GM18909 (cell line): Measurements from ENCODE around the gene OR2T11.
"Not testable (repeated sequence)": the region's sequence is repeated elsewhere in the genome, so short reads cannot be mapped to it uniquely, and the experiment has no call there.

Source experiments
- ATAC-seq: cut with Tn5 transposase; IDR thresholded peaks from one replicate; pipeline ENCODE4 v1.9.1; 2021; ENCODE audit warnings: mild to moderate bottlenecking; ENCODE audit not compliant: unreplicated experiment, poor library complexity

Gene OR2T11, protein sequence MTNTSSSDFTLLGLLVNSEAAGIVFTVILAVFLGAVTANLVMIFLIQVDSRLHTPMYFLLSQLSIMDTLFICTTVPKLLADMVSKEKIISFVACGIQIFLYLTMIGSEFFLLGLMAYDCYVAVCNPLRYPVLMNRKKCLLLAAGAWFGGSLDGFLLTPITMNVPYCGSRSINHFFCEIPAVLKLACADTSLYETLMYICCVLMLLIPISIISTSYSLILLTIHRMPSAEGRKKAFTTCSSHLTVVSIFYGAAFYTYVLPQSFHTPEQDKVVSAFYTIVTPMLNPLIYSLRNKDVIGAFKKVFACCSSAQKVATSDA

DNA sequence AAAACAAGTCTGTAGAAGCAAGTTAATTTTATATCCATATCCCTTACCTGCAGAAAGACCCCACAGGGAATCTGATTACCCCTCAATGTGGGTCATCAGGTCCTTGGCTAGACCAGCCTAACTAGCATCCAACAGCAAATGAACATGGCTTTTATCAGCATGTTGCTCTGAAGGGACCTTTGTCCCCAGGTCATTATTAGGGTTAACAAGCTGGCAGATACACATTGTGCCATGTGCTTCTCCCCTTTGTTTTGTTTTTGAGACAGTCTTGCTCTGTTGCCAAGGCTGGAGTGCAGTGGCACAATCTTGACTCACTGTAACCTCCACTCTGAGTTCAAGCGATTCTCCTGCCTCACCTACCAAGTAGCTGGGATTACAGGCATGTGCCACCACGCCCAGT is at the start of gene OR2T11:
Gene OR2T11 (minus strand): TSS at position 101 of the 400 bp plus-strand sequence. CDS start 7,963 bp downstream, outside the sequence.
- not testable (repeated sequence) for ATAC-seq

DNA sequence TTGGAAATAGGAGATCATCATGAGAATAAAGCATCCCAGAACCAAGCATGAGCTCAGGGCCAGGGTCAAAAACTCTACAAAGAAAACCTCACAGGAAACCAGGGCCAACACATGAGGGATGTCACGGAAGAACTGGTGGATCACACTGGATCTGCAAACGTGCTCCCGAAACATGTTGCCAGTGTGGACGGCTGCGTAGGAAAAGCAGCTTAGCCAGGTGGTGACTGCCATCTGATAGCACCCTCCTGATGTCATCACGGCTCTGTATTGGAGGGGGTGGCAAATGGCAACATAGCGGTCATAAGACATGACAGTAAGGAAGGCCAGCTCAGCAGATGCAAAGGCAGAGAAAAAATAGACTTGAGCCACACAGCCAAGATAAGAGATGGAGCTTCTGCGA is 46.8 kb upstream of the OR2T11 start:
- ATAC-seq, result no peak

DNA sequence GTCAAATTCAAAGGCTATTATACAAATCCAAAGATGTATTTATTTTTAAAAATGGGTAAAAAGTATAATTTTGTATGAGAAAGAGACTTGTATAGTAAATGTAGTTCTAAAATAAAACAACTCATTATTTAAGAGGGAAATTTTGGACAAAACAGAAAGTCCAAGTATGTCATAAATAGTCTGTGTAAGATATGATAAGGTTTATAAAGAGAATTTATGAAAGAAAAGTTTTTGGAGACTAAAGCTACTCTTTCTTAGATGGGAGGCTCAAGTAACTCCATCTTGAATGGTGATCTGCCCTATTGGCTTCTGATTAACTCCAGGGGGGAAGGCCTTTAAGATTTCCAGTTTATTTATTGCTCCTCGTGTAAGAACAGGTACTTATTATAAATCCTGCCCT is 35.1 kb upstream of the OR2T11 start:
- no peak for ATAC-seq

DNA sequence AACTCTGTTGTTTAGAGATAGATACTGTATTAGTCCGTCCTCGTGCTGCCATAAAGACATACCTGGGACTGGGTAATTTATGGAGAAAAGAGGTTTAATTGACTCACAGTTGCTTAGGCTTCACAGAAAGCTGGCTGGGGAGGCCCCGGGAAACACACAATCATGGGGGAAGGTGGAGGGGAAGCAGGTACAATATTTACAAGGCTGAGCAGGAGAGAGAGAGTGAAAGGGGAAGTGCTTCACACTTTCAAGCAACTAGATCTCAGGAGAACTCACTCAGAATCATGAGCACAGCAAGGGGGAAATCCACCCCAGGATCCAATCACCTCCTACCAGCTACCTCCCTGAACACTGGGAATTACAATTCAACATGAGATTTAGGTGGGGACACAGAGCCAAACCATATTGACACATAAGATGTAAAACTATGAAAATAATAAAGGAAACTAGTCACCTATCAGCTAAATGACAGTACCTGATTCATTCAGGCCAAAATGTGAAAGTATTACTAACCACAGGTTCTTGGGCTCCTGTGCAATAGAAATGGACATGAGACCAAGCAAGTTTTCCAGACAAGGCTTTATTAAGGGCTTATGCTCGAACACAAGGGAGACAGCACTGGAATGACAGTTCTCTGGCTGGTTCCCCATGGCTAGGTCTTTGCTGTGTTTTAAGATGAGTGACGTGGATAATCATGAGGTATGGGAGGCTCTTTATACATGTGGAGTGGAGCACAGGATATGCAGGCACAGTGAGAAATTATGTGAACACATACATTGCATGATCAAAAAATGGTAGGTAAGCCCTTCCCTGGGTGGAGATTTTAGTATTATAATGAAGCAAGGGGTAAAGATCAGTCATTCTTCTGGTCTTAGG is 28.8 kb upstream of the OR2T11 start:
- ATAC-seq, result peak; percentile 98

DNA sequence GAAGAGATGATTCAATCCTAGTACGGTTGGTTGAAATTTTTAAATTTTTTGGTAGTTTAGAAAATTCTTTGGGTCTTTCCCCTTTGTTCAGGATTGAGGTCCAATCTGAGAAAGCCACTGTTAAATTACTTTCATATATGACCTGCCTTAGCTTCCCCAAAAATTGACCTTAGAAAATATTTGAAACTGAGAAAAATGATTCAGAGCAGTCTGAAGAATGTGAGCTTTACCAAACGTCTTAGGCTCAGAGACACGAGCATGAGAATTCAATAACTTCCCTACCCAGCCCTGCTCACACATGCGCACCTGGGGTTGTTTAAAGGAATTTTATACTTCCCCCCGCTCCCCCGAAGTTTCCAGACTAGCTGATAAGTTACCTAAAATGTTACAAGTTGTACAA is 21.9 kb upstream of the OR2T11 start:
- peak; percentile 40 for ATAC-seq

DNA sequence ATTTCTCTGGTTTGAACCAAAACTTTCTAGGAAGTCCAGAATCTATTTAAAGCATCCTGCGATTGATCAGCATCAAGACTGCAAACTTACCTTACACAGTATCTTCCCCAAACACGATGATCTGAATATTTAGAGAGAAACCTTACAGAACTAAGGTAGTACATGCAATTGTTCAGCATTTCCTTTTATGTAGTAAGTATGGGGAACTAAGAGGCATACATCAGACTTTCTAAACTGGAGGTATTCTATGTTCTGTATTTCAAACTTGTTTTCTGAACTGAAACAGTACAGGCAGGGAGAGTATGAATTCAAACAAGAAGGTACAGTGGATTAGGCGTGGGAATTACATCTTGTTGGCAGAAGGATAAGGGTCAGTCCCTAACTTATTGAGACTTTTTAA is 20.5 kb upstream of the OR2T11 start, which contains the start of gene OR2T27:
Gene OR2T27 (minus strand): TSS at position 175 of the 400 bp plus-strand sequence. CDS start 4,644 bp downstream, outside the sequence.
- ATAC-seq, result peak; percentile 65

DNA sequence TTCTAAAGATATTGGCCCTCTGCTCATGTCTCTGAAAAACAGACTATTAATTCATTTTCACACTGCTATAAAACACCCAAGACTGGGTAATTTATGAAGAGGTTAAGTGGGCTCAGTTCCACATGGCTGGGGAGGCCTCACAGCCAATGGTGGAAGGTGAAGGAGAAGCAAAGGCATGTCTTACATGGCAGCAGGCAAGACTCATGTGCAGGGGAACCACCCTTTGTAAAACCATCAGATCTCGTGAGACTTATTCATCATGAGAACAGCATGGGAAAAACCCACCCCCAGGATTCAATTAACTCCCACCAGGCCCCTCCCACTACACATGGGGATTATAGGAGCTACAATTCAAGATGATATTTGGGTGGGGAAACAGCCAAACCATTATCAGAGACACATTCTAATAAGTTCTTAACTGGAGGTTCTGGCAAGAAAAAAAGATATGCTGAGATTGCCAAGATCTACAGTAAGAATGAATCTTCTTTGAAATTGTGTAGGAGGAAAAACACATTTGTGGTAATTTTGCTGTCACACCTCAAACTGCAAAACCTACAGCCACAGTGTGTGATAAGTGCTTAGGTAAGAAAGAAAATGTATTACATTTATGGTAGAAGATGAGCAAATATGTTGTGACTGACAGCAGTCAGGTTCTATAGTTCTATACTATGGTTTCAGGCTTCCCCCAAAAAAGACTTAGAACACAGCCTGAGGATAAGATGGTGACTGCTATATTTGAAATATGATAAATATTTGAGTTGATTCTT is 14.1 kb upstream of the OR2T11 start:
- ATAC-seq, result not testable (repeated sequence)

DNA sequence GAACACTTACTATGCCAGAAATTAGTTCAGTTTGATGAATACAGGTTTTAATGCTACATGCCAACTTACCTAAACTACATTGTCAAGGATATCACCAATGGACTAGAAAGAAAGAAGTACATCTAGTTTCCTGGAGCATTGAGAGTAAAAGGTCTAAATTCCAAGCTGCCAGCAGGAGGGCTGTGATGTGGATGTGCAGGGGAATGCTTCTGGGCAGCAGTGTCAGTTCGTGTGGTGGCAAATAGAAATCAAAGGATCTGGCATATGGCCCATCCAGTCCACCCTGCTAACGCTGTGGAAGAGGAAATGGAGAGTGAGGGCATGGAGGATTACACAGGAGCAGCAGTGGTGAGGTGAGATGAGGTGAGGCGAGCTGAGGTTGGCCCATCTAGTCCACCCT is 10.3 kb upstream of the OR2T11 start, which contains the start of gene OR2T35:
Gene OR2T35 (minus strand): TSS at position 101 of the 400 bp plus-strand sequence. CDS start 6,020 bp downstream, outside the sequence.
- ATAC-seq, result not testable (repeated sequence)

DNA sequence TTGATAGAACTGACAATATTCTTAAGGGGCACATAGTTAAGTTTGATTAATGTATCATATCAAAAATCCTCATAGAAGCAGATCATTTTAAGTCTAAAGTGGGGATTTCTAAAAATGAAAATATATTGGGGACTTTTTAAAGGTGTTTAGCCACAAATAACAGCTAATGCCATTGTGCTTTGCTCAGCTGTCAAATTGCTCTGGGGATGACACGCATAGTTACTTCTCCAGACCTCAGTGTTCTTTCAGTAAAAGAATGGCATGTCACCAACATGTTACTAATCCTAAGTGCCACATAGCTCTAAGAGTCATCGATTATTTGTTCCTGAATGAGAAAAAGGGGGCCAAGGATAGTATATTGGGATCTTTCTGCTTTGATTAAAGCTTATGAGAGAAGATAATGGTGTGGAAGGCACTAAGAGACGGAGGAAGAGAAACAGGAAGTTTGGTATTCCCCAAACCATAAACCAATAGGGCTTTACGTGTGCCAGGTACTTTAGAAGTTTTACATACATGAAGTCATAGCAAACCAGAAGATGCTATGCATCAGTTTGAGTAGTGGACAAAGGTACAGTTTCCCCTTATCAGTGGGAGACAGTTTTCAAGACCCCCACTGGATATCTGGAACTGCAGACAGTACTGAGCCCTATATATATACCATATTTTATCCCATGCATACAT is 8.2 kb upstream of the OR2T11 start:
- peak; percentile 75 for ATAC-seq

DNA sequence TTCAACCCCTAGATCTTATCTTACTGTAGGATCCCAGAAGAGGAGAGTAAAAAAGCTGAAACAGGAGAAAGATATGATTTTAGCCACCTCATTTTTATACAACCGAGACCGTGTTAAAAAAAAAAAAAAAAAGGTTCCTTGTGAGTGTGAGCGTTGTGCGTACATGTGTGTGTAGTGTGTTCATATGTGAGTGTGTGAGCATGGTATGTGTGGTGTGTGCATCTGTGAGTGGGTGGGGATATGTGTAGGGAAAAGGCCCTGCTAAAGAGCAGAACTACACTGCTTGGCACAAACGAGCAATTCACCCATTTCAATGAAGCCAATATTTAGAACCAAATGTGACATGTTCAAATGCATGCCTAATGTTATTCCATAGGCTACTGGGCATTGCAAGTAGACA is 6.7 kb upstream of the OR2T11 start:
- ATAC-seq, result not testable (repeated sequence)

DNA sequence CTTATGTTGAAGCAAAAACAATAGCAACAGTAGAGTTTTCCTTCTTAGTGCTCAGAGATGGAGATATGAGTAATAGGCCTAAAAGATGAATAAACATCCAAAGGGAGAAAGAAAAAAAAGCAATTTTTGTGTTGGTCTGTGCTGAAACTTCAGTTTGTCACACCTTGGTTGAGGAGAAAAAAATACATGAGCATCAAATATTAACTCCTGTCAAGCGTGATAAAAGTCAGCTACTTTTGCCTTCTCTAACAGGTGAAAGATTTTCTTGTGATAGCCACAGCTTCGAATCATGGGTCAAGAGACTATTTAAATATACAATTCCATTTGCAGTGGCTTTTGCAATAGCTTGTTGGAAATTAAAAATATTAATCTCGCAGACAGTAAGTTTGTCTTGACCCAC is 6.0 kb upstream of the OR2T11 start:
- ATAC-seq, result peak; percentile 38

DNA sequence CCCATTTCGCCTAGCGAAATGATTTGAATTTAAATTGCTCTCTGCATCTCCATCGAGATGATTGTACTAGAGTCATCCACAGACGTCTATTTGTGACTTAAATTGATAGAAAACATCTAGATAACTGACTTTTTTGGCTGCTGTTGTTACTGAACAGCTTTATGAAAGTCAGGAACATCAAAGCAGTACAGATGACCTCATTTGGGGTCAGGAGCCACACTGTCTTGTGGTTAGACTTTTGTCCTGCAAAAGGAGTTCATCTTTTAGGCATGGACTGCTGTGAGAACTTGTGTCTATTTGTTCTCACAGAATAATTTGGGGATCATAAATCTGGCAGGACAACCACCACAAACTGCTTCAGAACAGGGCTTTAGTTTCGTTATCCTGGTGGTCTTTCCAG is 4.8 kb upstream of the OR2T11 start:
- ATAC-seq, result peak; percentile 48

DNA sequence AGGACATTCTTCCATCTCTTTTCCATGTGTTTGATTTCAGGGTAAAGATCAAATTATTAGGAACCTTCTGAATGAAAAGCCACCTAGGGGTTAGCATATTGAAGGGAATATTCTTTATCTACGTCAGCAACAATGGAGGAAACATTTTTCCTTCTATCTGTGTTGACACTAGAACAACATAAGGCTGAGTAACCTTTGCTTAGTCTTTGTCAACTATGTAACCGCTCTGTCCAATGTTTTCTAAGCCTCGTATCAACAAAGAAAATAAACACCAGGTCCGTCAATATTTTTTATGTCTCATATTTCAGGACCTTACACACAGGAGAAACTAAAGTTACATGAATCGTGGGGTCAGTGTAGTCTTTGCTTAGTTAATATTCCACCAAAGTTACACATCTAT is 1.7 kb upstream of the OR2T11 start:
- not testable (repeated sequence) for ATAC-seq

DNA sequence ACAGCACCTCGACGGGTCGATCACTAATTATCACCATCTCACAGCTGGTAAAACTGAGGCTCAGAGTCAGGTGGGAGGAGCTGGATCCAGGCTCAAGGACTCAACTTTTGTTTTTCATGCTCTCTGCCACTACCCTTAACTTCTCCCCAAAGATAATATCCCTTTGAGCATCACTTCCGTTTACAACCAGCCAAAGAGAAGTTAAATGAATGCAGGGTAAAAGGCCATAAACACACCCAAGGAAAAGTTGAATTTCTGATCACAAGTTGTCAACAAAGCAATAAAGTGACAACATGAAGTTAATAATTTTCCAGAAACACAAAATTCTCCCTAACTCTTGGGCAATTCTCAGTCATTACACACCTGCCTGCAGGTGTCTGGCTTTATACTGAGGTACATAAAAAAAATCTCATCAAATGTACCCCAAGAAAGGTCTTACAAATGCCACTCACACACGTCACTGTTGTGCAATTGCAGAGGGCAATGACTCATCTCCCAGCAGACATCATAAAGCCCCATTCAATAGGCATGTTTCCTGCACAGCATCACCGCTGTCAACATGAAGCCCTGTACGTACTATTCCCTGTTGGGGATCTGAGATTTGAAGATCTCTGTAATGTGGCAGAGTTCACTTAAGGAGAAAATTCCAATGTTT is 3.4 kb downstream of the OR2T11 start:
- ATAC-seq, result no peak

DNA sequence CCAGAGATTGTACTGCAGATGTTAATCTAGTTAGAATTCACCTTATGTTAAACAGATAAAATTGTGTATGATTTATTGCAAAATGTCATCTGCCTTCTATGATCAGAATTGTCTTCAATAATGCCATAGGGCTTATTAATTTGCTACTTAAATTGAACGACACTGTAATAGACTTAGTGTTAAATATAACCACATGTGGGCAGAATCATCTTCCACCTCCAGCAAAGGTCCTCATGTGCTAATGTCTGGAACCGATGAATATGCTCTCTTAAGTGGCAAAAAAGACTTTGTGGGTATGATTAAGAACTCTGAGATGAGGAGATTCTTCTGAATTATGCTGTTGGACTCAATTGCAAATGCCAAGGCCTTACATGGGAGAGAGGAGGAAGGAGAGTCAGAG is 4.3 kb downstream of the OR2T11 start:
- no peak for ATAC-seq

DNA sequence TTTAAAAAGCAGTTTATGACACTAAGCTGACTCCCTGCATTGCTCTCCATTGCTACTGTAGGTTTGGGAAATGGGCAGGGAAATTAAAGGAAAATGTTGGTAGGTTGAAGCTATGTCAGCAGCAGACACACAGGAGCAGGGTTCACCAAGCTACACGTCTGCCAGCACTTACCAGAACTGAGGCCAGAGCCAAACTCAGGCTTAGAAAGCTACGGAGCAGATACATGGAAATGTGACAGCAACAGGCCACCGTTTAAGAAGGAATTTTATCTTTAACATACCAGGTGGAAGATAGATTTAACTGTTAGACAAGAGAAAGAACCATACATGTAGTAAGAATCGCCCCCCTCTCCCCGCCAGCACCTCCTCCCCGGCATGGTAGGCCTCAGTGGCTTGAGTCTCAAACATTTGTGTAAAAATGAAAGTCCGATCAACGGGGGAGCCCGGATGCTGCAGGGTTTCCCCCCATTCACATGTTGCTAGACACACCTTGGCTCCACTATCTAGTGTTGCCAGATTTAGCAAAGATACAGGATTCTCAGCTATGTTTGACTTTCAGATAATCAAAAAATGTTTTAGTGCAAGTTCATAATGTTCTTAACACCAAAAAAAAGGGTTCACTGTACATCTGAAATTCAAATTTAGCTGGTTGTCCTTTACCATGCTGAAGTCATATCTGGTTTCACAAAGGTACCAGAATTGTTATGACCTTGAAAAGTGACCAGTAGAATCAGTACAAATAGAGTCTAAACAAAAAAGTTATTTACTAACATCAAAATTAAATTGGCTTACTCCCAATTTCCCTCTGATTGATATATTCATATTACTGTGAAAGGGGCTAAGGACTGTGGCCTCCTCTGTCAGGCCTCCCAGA is 6.7 kb downstream of the OR2T11 start:
- peak; percentile 83 for ATAC-seq

DNA sequence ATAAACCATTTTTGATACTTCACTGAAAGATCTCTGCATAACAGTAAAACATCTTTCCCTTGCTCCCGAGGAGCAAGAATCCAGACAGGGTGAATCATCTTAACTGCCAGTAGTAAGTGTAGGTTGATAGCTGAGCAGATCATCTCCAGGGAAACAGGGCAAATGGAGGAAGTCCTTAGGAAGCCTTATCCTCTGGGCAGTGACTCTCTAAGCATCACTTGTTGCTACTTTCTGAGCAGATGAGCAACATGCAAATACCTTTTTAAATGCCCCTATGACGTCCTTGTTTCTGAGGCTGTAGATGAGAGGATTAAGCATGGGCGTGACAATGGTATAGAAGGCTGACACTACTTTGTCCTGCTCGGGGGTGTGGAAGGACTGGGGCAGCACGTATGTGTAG is 8.9 kb downstream of the OR2T11 start:
- no peak for ATAC-seq

DNA sequence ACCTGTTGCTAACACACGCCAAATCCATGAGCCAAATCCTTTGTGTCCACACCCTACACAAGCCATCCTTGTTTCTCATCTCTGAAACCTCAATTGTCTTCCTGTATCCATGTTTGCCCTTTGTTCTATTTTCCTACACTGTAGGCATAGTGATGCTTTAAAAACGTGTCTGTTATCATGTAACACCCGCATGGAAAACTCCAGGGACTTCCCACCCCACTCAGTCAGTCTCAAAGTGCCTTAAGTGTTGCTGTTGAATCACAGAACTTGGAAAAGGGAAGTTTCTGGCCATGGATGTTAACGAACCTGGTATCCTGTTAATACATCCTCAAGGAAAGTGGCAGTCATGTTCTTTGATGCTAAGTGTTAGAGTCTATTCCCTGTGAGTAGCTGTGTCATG is 9.7 kb downstream of the OR2T11 start:
- no peak for ATAC-seq
